Upper lobe of right lung (tissue), 1 donor: ENCODE data around the gene CCM2. TPM values are rescaled to one million over a fixed set of nuclear protein-coding genes. Genes with fewer than 3 reads are reported as not detected.

Source experiments
- ATAC-seq: fragments of 200-7000 bp; cut with Tn5 transposase; one replicate; pipeline ENCODE4 v1.9.1; 2020; ENCODE audit warnings: mild to moderate bottlenecking, moderate library complexity
- DNase-seq: peaks from one replicate; pipeline ENCODE4 v3.0.0-alpha.2; 2020
- H3K27ac ChIP-seq: fragments of 200-600 bp; one replicate; pipeline ENCODE4 v1.8.0; 2022
- H3K27me3 ChIP-seq: fragments of 200-600 bp; one replicate; pipeline ENCODE4 v1.8.0; 2022; ENCODE audit warnings: mild to moderate bottlenecking
- H3K36me3 ChIP-seq: fragments of 200-600 bp; one replicate; pipeline ENCODE4 v1.8.0; 2022
- H3K4me1 ChIP-seq: fragments of 200-600 bp; one replicate; pipeline ENCODE4 v1.8.0; 2022
- H3K4me3 ChIP-seq: fragments of 200-600 bp; one replicate; pipeline ENCODE4 v1.8.0; 2022; ENCODE audit warnings: mild to moderate bottlenecking
- H3K9me3 ChIP-seq: fragments of 200-600 bp; one replicate; pipeline ENCODE4 v1.8.0; 2022
- CTCF ChIP-seq: fragments of 200-600 bp; IDR thresholded peaks from one replicate; pipeline ENCODE4 v1.8.0; 2022; ENCODE audit warnings: antibody characterized with exemption
- intact Hi-C: fragments of 100-400 bp; cut with DNase I; formaldehyde crosslinking; loops from one replicate; pipeline ENCODE4 v1.11.0; 2022
- total RNA-seq: library from RNA; stranded (reverse); fragmentation: NEBNext Ultra II Directional; extraction: Animal tissue kit (Norgen Biotek cat#: 25700); gene quantifications from one replicate; pipeline ENCODE4 v1.2.1, GENCODE V29; 2021
- donor health status: DM: no; HTN: yes; CAD: no; lungs with severe emphysema.

Gene CCM2
- total RNA-seq, 1 donor from 2014 or later, result 40.2 TPM

GRCh38 chr7:45026013-45026412 is 26.0 kb downstream of the CCM2 start:
- Histone ChIP-seq H3K27me3 (no peaks in the 10 kb centered on the region), H3K4me1 (no peaks in the 10 kb centered on the region), H3K4me3 (no peak overlapping the region), H3K36me3 (peaks cover 6% of the 10 kb centered on the region), H3K9me3 (no peaks in the 10 kb centered on the region), H3K27ac (no peak overlapping the region)
- intact Hi-C loops, result no loop called here
- TF ChIP-seq CTCF, result no peak
- DNase-seq (no peak), ATAC-seq (no peak)

GRCh38 chr7:45026984-45027773 is 27.2 kb downstream of the CCM2 start:
- Histone ChIP-seq H3K36me3 (peaks cover 6% of the 10 kb centered on the region), H3K9me3 (no peaks in the 10 kb centered on the region), H3K4me3 (peak overlapping the region; percentile 48), H3K27ac (peak overlapping the region; percentile 72), H3K4me1 (no peaks in the 10 kb centered on the region), H3K27me3 (no peaks in the 10 kb centered on the region)
- TF ChIP-seq CTCF, result no peak
- intact Hi-C loops, result no loop called here
- DNase-seq (no peak), ATAC-seq (peak; percentile 69)

- peak overlapping the region; percentile 48 for H3K4me3 ChIP-seq
Observed at GRCh38 chr7:45027774-45028114, 27.7 kb downstream of the CCM2 start.

GRCh38 chr7:45028138-45028919 is 28.3 kb downstream of the CCM2 start:
- Histone ChIP-seq H3K36me3 (peaks cover 6% of the 10 kb centered on the region), H3K9me3 (no peaks in the 10 kb centered on the region), H3K4me3 (peak overlapping the region; percentile 48), H3K27ac (peak overlapping the region; percentile 72), H3K4me1 (no peaks in the 10 kb centered on the region), H3K27me3 (no peaks in the 10 kb centered on the region)
- DNase-seq (no peak), ATAC-seq (no peak)
- TF ChIP-seq CTCF, result no peak
- intact Hi-C loops, result no loop called here

More at GRCh38 chr7:45027774-45028114, 27.7 kb downstream of the CCM2 start:
- DNase-seq (no peak), ATAC-seq (peak; percentile 23)
- no peak for TF ChIP-seq CTCF
- Histone ChIP-seq H3K27ac (peak overlapping the region; percentile 72), H3K36me3 (peaks cover 6% of the 10 kb centered on the region), H3K9me3 (no peaks in the 10 kb centered on the region), H3K27me3 (no peaks in the 10 kb centered on the region), H3K4me1 (no peaks in the 10 kb centered on the region)
- intact Hi-C loops, result no loop called here

- intact Hi-C loops, result no loop called here
- Histone ChIP-seq H3K9me3 (no peaks in the 10 kb centered on the region), H3K36me3 (peaks cover 6% of the 10 kb centered on the region), H3K4me3 (peak overlapping the region; percentile 48), H3K4me1 (no peaks in the 10 kb centered on the region), H3K27ac (no peak overlapping the region), H3K27me3 (no peaks in the 10 kb centered on the region)
- ATAC-seq (no peak), DNase-seq (no peak)
- no peak for TF ChIP-seq CTCF
Observed at GRCh38 chr7:45028920-45029344, 28.9 kb downstream of the CCM2 start.
